BJ (cell line): ENCODE measurements around the gene PHLDB2. TPM values are rescaled to one million over a fixed set of nuclear protein-coding genes. Genes with fewer than 3 reads are reported as not detected.
"Not testable (repeated sequence)": the region's sequence is repeated elsewhere in the genome, so short reads cannot be mapped to it uniquely, and the experiment has no call there.

ENCODE experiments used
- CTCF ChIA-PET: fragments of 350-600 bp; formaldehyde crosslinking; extraction: SDS; loops from one replicate; lab custom pipeline; 2021; ENCODE audit warnings: antibody characterized with exemption, inconsistent platforms; lab: Yijun Ruan, JAX
- POLR2A ChIA-PET: fragments of 300-600 bp; sonication (Branson Sonifier 250); formaldehyde crosslinking; extraction: SDS; loops from one replicate; lab custom pipeline; 2021; ENCODE audit warnings: antibody characterized with exemption; lab: Charles Lee
- DNase-seq: peaks from one replicate; pipeline ENCODE4 v3.0.0-alpha.2; 2011; ENCODE audit warnings: low read depth
- H3K27me3 ChIP-seq: 2 replicates; pipeline ENCODE4 v1.6.0; 2011; ENCODE audit warnings: low read length; ENCODE audit not compliant: control insufficient read depth, insufficient read depth
- H3K36me3 ChIP-seq: 2 replicates; pipeline ENCODE4 v1.5.1; 2011; ENCODE audit warnings: low read length; ENCODE audit not compliant: control insufficient read depth, insufficient read depth
- H3K4me3 ChIP-seq: 2 replicates; pipeline ENCODE4 v1.5.1; 2011; ENCODE audit warnings: low read depth, mild to moderate bottlenecking, control low read depth, low read length
- CTCF ChIP-seq: IDR thresholded peaks from 2 replicates; pipeline ENCODE4 v1.5.1; 2011; ENCODE audit warnings: low read depth, mild to moderate bottlenecking, control low read depth, inconsistent platforms, low read length, moderate library complexity; ENCODE audit not compliant: insufficient read depth
- polyA plus RNA-seq: library from polyadenylated mRNA; depleted of rRNA; stranded (reverse); fragments of >200 nt; gene quantifications from 2 replicates; pipeline ENCODE4 v1.2.3, GENCODE V29; 2011

The PHLDB2 gene
- polyA plus RNA-seq, 1 experiment: 44.7 TPM

GRCh38 chr3:111813979-111814378 is 45.1 kb upstream of the PHLDB2 start:
- CTCF ChIA-PET: no interaction called here
- H3K4me3 ChIP-seq: no peak overlapping the region
- DNase-seq: no peak
- H3K27me3 ChIP-seq: no peaks in the 10 kb centered on the region
- TF ChIP-seq CTCF: no peak
- POLR2A ChIA-PET: no interaction called here
- H3K36me3 ChIP-seq: no peaks in the 10 kb centered on the region

- CTCF ChIA-PET: interaction anchor here (1.0 kb wide), 2 partner anchors 9 kb away, joined by 3 read pairs; no protein-coding TSS in a partner anchor
- POLR2A ChIA-PET, H3K36me3 ChIP-seq: not testable (repeated sequence)
Observed at GRCh38 chr3:111816771-111817170, 42.3 kb upstream of the PHLDB2 start.

GRCh38 chr3:111819927-111820326 is 39.1 kb upstream of the PHLDB2 start:
- CTCF ChIA-PET: interaction anchor here (1.4 kb wide), 2 partner anchors 12 to 16 kb away, joined by 3 to 4 read pairs; no protein-coding TSS in a partner anchor
- H3K27me3 ChIP-seq: no peaks in the 10 kb centered on the region
- no peak for DNase-seq
- no peak for TF ChIP-seq CTCF
- no peak overlapping the region for H3K4me3 ChIP-seq
- POLR2A ChIA-PET: no interaction called here
- no peaks in the 10 kb centered on the region for H3K36me3 ChIP-seq

More at GRCh38 chr3:111816771-111817170, 42.3 kb upstream of the PHLDB2 start:
- not testable (repeated sequence) for H3K4me3 ChIP-seq, H3K27me3 ChIP-seq, DNase-seq

DNA sequence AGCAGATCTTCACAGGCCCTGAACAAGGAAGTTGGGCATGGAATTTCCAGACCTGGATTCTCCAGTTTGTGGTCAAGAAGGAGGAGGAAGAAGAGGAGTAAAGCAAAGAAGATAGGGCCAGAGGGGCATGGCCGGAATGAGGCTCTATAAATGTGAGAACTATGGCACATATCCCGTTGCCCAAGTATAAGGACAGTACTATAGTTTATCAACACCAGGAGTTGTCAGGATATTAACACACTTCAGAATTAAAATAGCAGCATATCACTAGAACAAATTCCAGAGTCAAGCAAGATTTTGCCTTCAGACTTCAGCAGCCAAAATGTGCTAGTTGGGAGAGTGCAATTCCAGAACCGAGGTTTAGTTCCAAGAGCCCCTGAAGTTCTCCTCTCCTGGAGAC is 38.4 kb upstream of the PHLDB2 start:
- no peaks in the 10 kb centered on the region for H3K36me3 ChIP-seq
- H3K27me3 ChIP-seq: no peaks in the 10 kb centered on the region
- no peak overlapping the region for H3K4me3 ChIP-seq
- ChIA-PET CTCF (no interaction called here), POLR2A (no interaction called here)
- no peak for TF ChIP-seq CTCF
- no peak for DNase-seq

DNA sequence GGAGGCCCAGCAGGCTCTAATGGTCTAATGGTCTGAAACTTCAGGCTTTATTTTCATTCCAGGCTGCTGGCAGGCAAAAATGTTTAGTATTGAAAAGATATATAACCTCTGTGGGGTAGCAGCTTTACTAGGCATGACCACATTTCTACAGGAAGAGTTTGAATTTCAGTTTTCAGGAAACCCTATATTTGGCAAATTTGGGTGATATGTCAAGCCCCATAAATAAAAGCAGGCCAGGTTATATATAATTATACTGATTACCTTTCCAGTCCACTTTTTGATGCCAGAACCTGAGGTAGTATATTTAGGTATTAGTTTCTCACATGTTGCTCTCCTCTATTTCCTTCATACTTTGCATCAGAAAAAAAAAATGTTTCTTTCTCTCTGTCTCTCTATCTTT is 37.2 kb upstream of the PHLDB2 start:
- TF ChIP-seq CTCF: no peak
- Histone ChIP-seq H3K27me3 (no peaks in the 10 kb centered on the region), H3K36me3 (no peaks in the 10 kb centered on the region), H3K4me3 (no peak overlapping the region)
- ChIA-PET CTCF (interaction anchor here (0.6 to 1.4 kb wide), 2 partner anchors 105 to 967 kb away, joined by 3 to 4 read pairs; no protein-coding TSS in a partner anchor), POLR2A (no interaction called here)
- no peak for DNase-seq

GRCh38 chr3:111822804-111823203 is 36.3 kb upstream of the PHLDB2 start:
- CTCF ChIA-PET: interaction anchor here (1.3 to 1.4 kb wide), 2 partner anchors 10 to 106 kb away, joined by 3 to 4 read pairs; no protein-coding TSS in a partner anchor

More at GRCh38 chr3:111822804-111823203, 36.3 kb upstream of the PHLDB2 start:
- no peak overlapping the region for H3K4me3 ChIP-seq
- H3K36me3 ChIP-seq: no peaks in the 10 kb centered on the region
- no peak for TF ChIP-seq CTCF
- DNase-seq: no peak
- H3K27me3 ChIP-seq: no peaks in the 10 kb centered on the region
- POLR2A ChIA-PET: no interaction called here
